H1 (cell line): ENCODE results near the gene KRTAP3-1. TPM values are rescaled to one million over a fixed set of nuclear protein-coding genes. Genes with fewer than 3 reads are reported as not detected.

Experiments
- CTCF ChIA-PET: fragments of 300-600 bp; sonication (Branson Sonifier 250); formaldehyde crosslinking; loops from one replicate; lab custom pipeline; 2021; ENCODE audit not compliant: partially characterized antibody; lab: Charles Lee
- POLR2A ChIA-PET: fragments of 300-600 bp; sonication (Branson Sonifier 250); formaldehyde crosslinking; loops from one replicate; lab custom pipeline; 2021; ENCODE audit warnings: inconsistent platforms; ENCODE audit not compliant: partially characterized antibody; lab: Charles Lee
- DNase-seq, 2 experiments: peaks; one replicate each; pipeline versions ENCODE4 v3.0.0 to v3.0.0-alpha.2; 2010 to 2022; ENCODE audit warnings: low spot score in 2 of 2, low read depth in 1 of 2, mixed read lengths in 1 of 2
- FAIRE-seq: peaks from 2 replicates; lab custom pipeline; 2011; peaks lifted over from hg19 to GRCh38; lab: Jason Lieb, UNC
- H2AFZ ChIP-seq: 2 replicates; pipeline ENCODE4 v1.8.1; 2012; ENCODE audit warnings: low read length, inconsistent platforms
- H2AK5ac ChIP-seq: 2 replicates; pipeline ENCODE4 v1.6.1; 2013; ENCODE audit warnings: low read depth, low read length
- H2BK120ac ChIP-seq: replicated peaks from 2 replicates; pipeline ENCODE3; 2013; ENCODE audit warnings: low read depth, low read length, inconsistent platforms
- H2BK12ac ChIP-seq: 2 replicates; pipeline ENCODE4 v1.6.1; 2013; ENCODE audit warnings: low read depth, low read length
- H2BK15ac ChIP-seq: 2 replicates; pipeline ENCODE4 v1.6.1; 2013; ENCODE audit warnings: low read length
- H2BK20ac ChIP-seq: 2 replicates; pipeline ENCODE4 v1.6.1; 2013; ENCODE audit warnings: low read length
- H2BK5ac ChIP-seq: 2 replicates; pipeline ENCODE4 v1.6.1; 2013; ENCODE audit warnings: low read depth, low read length
- H3K14ac ChIP-seq: 2 replicates; pipeline ENCODE4 v1.6.1; 2013; ENCODE audit warnings: inconsistent platforms; ENCODE audit not compliant: insufficient read length
- H3K18ac ChIP-seq: 2 replicates; pipeline ENCODE4 v1.6.1; 2013; ENCODE audit warnings: low read length; ENCODE audit errors: extremely low read depth
- H3K23ac ChIP-seq: 2 replicates; pipeline ENCODE4 v1.6.1; 2013; ENCODE audit warnings: inconsistent platforms; ENCODE audit not compliant: insufficient read length
- H3K23me2 ChIP-seq: 2 replicates; pipeline ENCODE4 v1.6.1; 2013; ENCODE audit warnings: low read depth, low read length
- H3K27ac ChIP-seq: 2 replicates; pipeline ENCODE4 v1.6.1; 2011; ENCODE audit warnings: low read depth, low read length, inconsistent platforms
- H3K27me3 ChIP-seq, 4 experiments: replicated peaks in 1 of 4; 1 replicate in 1 of 4; 2 replicates in 3 of 4; pipeline versions ENCODE4 v1.6.1 to v1.8.1; 2011 to 2013; ENCODE audit warnings: low read length in 3 of 4, mild to moderate bottlenecking in 3 of 4, inconsistent platforms in 2 of 4, mixed read lengths in 2 of 4, moderate library complexity in 1 of 4; ENCODE audit not compliant: control insufficient read depth in 3 of 4, insufficient read depth in 3 of 4; ENCODE audit errors: extremely low read depth in 1 of 4
- H3K36me3 ChIP-seq, 4 experiments: 2 replicates each; pipeline versions ENCODE4 v1.6.1 to v1.8.1; 2011 to 2013; ENCODE audit warnings: mild to moderate bottlenecking in 4 of 4, low read length in 3 of 4, moderate library complexity in 2 of 4, control low read depth in 1 of 4, inconsistent platforms in 1 of 4; ENCODE audit not compliant: insufficient read depth in 4 of 4, control insufficient read depth in 2 of 4
- H3K4ac ChIP-seq: replicated peaks from 2 replicates; pipeline ENCODE3; 2013; ENCODE audit warnings: low read length, low read depth, mixed read lengths, inconsistent platforms; ENCODE audit not compliant: insufficient read length
- H3K4me1 ChIP-seq, 4 experiments: replicated peaks in 1 of 4; 1 replicate in 1 of 4; 2 replicates in 3 of 4; pipeline versions ENCODE4 v1.6.1 to v1.8.1; 2011 to 2013; ENCODE audit warnings: low read length in 3 of 4, inconsistent platforms in 2 of 4, mixed read lengths in 1 of 4; ENCODE audit not compliant: insufficient read depth in 4 of 4, control insufficient read depth in 3 of 4
- H3K4me2 ChIP-seq, 2 experiments: 2 replicates each; pipeline versions ENCODE4 v1.6.1 to v1.8.1; 2011 to 2013; ENCODE audit warnings: low read depth in 2 of 2, low read length in 2 of 2, control low read depth in 1 of 2, inconsistent platforms in 1 of 2, mild to moderate bottlenecking in 1 of 2; ENCODE audit not compliant: insufficient read depth in 1 of 2
- H3K4me3 ChIP-seq, 4 experiments: fragments of 200-600, 300-600 bp in 1 of 4; sonication (generic), shearing (Covaris generic), sonication (Bioruptor Twin) in 1 of 4; 2 replicates each; pipeline versions ENCODE4 v1.5.1 to v1.8.1; 2011 to 2016; ENCODE audit warnings: low read length in 4 of 4, low read depth in 3 of 4, control low read depth in 2 of 4, inconsistent platforms in 2 of 4, mild to moderate bottlenecking in 2 of 4, mixed read lengths in 1 of 4, moderate library complexity in 1 of 4; ENCODE audit not compliant: insufficient read depth in 2 of 4; ENCODE audit errors: extremely low read depth in 1 of 4
- H3K56ac ChIP-seq: replicated peaks from 2 replicates; pipeline ENCODE3; 2013; ENCODE audit warnings: low read depth, mild to moderate bottlenecking, mixed read lengths, low read length, inconsistent platforms; ENCODE audit not compliant: insufficient read length
- H3K79me1 ChIP-seq: 2 replicates; pipeline ENCODE4 v1.6.1; 2013; ENCODE audit warnings: low read depth, low read length, control low read depth
- H3K79me2 ChIP-seq, 2 experiments: 2 replicates each; pipeline versions ENCODE4 v1.6.1 to v1.8.1; 2012 to 2013; ENCODE audit warnings: low read length in 2 of 2, mild to moderate bottlenecking in 2 of 2, inconsistent platforms in 1 of 2; ENCODE audit not compliant: insufficient read depth in 2 of 2, control insufficient read depth in 1 of 2
- H3K9ac ChIP-seq, 4 experiments: replicated peaks in 1 of 4; 1 replicate in 1 of 4; 2 replicates in 3 of 4; pipeline versions ENCODE4 v1.6.1 to v1.8.1; 2011 to 2013; ENCODE audit warnings: low read depth in 3 of 4, low read length in 3 of 4, control low read depth in 2 of 4, mild to moderate bottlenecking in 2 of 4, moderate library complexity in 2 of 4, inconsistent platforms in 1 of 4; ENCODE audit errors: extremely low read depth in 1 of 4
- H3K9me3 ChIP-seq, 2 experiments: 2 replicates each; pipeline versions ENCODE4 v1.6.1 to v1.8.1; 2012 to 2013; ENCODE audit warnings: mild to moderate bottlenecking in 2 of 2, moderate library complexity in 2 of 2, control low read depth in 1 of 2, inconsistent platforms in 1 of 2, low read depth in 1 of 2, low read length in 1 of 2, mixed read lengths in 1 of 2; ENCODE audit not compliant: insufficient read depth in 2 of 2
- H4K20me1 ChIP-seq, 2 experiments: replicated peaks in 1 of 2; 2 replicates each; pipeline versions ENCODE3 to v1.8.1; 2011 to 2013; ENCODE audit warnings: inconsistent platforms in 2 of 2, low read length in 2 of 2, mild to moderate bottlenecking in 1 of 2; ENCODE audit not compliant: insufficient read depth in 2 of 2, control insufficient read depth in 1 of 2
- H4K5ac ChIP-seq: 2 replicates; pipeline ENCODE4 v1.6.1; 2013; ENCODE audit warnings: low read length, low read depth, mixed read lengths, inconsistent platforms; ENCODE audit not compliant: insufficient read length
- H4K8ac ChIP-seq: 2 replicates; pipeline ENCODE4 v1.8.0; 2013; ENCODE audit warnings: mild to moderate bottlenecking, moderate library complexity, low read length, inconsistent platforms; ENCODE audit not compliant: insufficient read depth; ENCODE audit errors: extremely low read depth
- H4K91ac ChIP-seq: replicated peaks from 2 replicates; pipeline ENCODE3; 2013; ENCODE audit warnings: low read length, mixed read lengths, inconsistent platforms; ENCODE audit not compliant: insufficient read length
- BRCA1 ChIP-seq: IDR thresholded peaks from 2 replicates; pipeline ENCODE4 v1.6.1; 2012; ENCODE audit warnings: low read depth, low read length, improper control_type of control experiment
- MAFK ChIP-seq: IDR thresholded peaks from 2 replicates; pipeline ENCODE4 v1.6.1; 2012; ENCODE audit warnings: low read depth, mild to moderate bottlenecking, improper control_type of control experiment, low read length
- WGBS, 2 experiments: shearing (Covaris generic) in 1 of 2; methylation state at CpG; one replicate each; pipeline versions ENCODE4 v1.1.6 to v1.1.7; 2013 to 2015; ENCODE audit warnings: low lambda C conversion rate in 2 of 2, mixed read lengths in 2 of 2, inconsistent platforms in 1 of 2, low coverage in 1 of 2, missing lambda C conversion rate in 1 of 2; ENCODE audit not compliant: insufficient replicate concordance in 2 of 2, insufficient coverage in 1 of 2, insufficient read length in 1 of 2; ENCODE audit errors: extremely low coverage in 1 of 2, missing lambda C conversion rate in 1 of 2; 5-methylcytosine and 5-hydroxymethylcytosine counted together
- polyA plus RNA-seq, 7 experiments: library from polyadenylated mRNA; depleted of rRNA in 3 of 7; stranded (reverse) in 5 of 7; unstranded in 2 of 7; fragments of >200 nt in 5 of 7; fragments of 200-250 nt in 2 of 7; gene quantifications; 1 replicate in 5 of 7; 2 replicates in 1 of 7; 4 replicates in 1 of 7; pipeline versions ENCODE4 v1.2.1 to v1.2.3, GENCODE V29; 2011 to 2013; ENCODE audit warnings: missing spikeins in 2 of 7, mixed read lengths in 2 of 7
- total RNA-seq: library from RNA; stranded (reverse); fragmentation: NEBNext Ultra II Directional; extraction: Animal tissue kit (Norgen Biotek cat#: 25700); gene quantifications from 2 replicates; pipeline ENCODE4 v1.2.1, GENCODE V29; 2021

Gene KRTAP3-1
- total and polyA plus RNA-seq, 2 of the 8 experiments (the other 6 are each of a cell fraction or from before 2014, with no cell fraction given), result not detected

- H3K9me3 ChIP-seq, result no peaks in the 10 kb centered on the region
- no peak overlapping the region for H3K18ac ChIP-seq
- H2BK12ac ChIP-seq, result no peak overlapping the region
- H3K79me2 ChIP-seq, result no peaks in the 10 kb centered on the region
- no peak for TF ChIP-seq BRCA1
- no peak for TF ChIP-seq MAFK
- H3K4ac ChIP-seq, result no peak overlapping the region
- H3K27ac ChIP-seq, result no peak overlapping the region
- H3K14ac ChIP-seq, result no peak overlapping the region
- H4K20me1 ChIP-seq, result no peaks in the 10 kb centered on the region
- WGBS, 2 experiments, result 84% methylated on average over 7 of the region's 7 CpGs; no CpG with 5 or more reads in 1 of the 2 experiments
- no peak overlapping the region for H2BK20ac ChIP-seq
- ChIA-PET CTCF (interaction anchor here (0.7 kb wide), 1 partner anchor 152 kb away, joined by 3 read pairs; no protein-coding TSS in a partner anchor), POLR2A (no interaction called here)
- H4K5ac ChIP-seq, result no peak overlapping the region
- no peak for FAIRE-seq
- H3K4me3 ChIP-seq, result no peak overlapping the region
- no peak overlapping the region for H3K56ac ChIP-seq
- H3K79me1 ChIP-seq, result no peaks in the 10 kb centered on the region
- no peak overlapping the region for H2AFZ ChIP-seq
- no peaks in the 10 kb centered on the region for H3K23me2 ChIP-seq
- H3K4me2 ChIP-seq, result no peak overlapping the region
- no peak overlapping the region for H4K8ac ChIP-seq
- H3K27me3 ChIP-seq, result no peaks in the 10 kb centered on the region; a peak in 1 of 7 replicates
- no peaks in the 10 kb centered on the region for H3K36me3 ChIP-seq
- H3K9ac ChIP-seq, result no peak overlapping the region
- no peak overlapping the region for H3K23ac ChIP-seq
- H2BK15ac ChIP-seq, result no peak overlapping the region
- no peak overlapping the region for H4K91ac ChIP-seq
- DNase-seq, result no peak
- no peak overlapping the region for H2AK5ac ChIP-seq
- no peaks in the 10 kb centered on the region for H3K4me1 ChIP-seq
- no peak overlapping the region for H2BK120ac ChIP-seq
- H2BK5ac ChIP-seq, result no peak overlapping the region
Observed at GRCh38 chr17:41015454-41015853, 6.5 kb upstream of the KRTAP3-1 start.
